ENCODE measurements around the gene TCFL5. TPM values are rescaled to one million over a fixed set of nuclear protein-coding genes. Genes with fewer than 3 reads are reported as not detected.
"Not testable (repeated sequence)": the region's sequence is repeated elsewhere in the genome, so short reads cannot be mapped to it uniquely, and the experiment has no call there.

The TCFL5 gene
- polyA plus RNA-seq, 1 donor, result 7.6 TPM

- DNase-seq (ENCODE audit: low read depth), result no peak
These were observed 6.5 kb downstream of the TCFL5 start for GRCh38 chr20:62855120-62855519.

GRCh38 chr20:62854121-62854520, 7.5 kb downstream of the TCFL5 start:
- no peak for DNase-seq (ENCODE audit: low read depth)

GRCh38 chr20:62853304-62853703, 8.3 kb downstream of the TCFL5 start:
- not testable (repeated sequence) for DNase-seq (ENCODE audit: low read depth)

- no peak for DNase-seq (ENCODE audit: low read depth)
These were observed 8.8 kb downstream of the TCFL5 start for GRCh38 chr20:62852841-62853240.

- no peak for DNase-seq (ENCODE audit: low read depth)
These were observed 9.4 kb downstream of the TCFL5 start for GRCh38 chr20:62852196-62852595.

DNA sequence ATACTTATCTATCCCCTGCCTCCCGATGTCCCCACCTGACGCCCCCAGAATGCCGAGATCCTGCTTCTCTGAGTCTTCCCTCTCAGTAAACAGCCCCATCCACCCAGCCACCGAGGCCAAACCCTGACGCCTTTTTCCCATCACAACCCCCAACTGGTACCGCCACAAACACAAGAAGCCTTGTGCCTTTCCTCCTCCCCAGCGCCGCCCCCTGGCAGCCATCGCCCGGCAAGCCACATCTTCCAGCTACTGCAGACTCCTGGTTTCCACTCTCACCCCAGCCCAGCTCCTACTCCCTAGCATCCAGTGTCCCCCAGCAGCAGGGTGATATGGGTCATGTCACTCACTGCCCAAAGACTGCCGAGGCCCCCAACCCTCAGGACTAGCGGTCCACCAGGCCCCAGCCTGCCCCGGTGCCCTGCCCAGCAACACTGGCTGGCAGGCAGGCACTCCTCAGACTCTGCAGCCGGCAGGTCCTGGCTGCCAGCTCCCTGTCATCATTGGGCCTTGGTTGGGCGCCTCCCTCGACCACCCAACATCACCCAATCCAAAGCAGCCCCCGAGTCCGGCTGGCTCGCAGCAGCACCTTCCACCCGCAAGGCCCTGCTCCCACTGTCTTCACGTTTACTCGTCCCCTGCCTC, 11.2 kb downstream of the TCFL5 start:
- no peak for DNase-seq (ENCODE audit: low read depth)

GRCh38 chr20:62849431-62849830, 12.2 kb downstream of the TCFL5 start:
- DNase-seq (ENCODE audit: low read depth), result no peak

- DNase-seq (ENCODE audit: low read depth), result not testable (repeated sequence)
These were observed 12.7 kb downstream of the TCFL5 start for GRCh38 chr20:62848917-62849316.

GRCh38 chr20:62846166-62846890, 15.3 kb downstream of the TCFL5 start:
- no peak for DNase-seq (ENCODE audit: low read depth)

GRCh38 chr20:62845416-62846160, 16.0 kb downstream of the TCFL5 start:
- no peak for DNase-seq (ENCODE audit: low read depth)

GRCh38 chr20:62844182-62844581, 17.4 kb downstream of the TCFL5 start:
- DNase-seq (ENCODE audit: low read depth), result no peak

- no peak for DNase-seq (ENCODE audit: low read depth)
These were observed 18.0 kb downstream of the TCFL5 start for GRCh38 chr20:62843656-62844055.

DNA sequence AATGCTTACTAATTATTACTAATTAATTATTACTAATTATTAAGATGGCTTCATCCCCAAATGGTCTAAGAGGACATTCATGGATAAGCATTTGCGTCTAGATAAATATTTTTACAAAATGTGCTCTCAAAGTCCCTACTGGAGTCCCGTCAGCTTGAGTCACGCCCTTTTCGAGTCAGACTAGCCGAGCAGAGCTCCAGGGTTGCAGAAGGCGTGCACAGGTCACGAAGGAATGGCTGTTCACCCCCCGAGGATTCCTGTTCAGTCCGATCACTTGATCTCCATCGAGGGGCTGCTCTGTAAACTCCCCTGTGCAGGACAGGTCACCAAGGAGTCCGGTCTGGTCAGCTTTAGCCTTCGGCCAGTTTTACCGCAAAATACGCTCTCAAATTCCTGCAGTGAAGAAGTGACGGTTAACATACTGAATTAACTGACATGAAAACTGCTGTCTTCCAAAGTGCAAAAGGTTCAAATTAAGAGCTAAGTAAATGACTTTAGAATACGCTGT, 19.9 kb downstream of the TCFL5 start:
- DNase-seq (ENCODE audit: low read depth), result no peak

DNA sequence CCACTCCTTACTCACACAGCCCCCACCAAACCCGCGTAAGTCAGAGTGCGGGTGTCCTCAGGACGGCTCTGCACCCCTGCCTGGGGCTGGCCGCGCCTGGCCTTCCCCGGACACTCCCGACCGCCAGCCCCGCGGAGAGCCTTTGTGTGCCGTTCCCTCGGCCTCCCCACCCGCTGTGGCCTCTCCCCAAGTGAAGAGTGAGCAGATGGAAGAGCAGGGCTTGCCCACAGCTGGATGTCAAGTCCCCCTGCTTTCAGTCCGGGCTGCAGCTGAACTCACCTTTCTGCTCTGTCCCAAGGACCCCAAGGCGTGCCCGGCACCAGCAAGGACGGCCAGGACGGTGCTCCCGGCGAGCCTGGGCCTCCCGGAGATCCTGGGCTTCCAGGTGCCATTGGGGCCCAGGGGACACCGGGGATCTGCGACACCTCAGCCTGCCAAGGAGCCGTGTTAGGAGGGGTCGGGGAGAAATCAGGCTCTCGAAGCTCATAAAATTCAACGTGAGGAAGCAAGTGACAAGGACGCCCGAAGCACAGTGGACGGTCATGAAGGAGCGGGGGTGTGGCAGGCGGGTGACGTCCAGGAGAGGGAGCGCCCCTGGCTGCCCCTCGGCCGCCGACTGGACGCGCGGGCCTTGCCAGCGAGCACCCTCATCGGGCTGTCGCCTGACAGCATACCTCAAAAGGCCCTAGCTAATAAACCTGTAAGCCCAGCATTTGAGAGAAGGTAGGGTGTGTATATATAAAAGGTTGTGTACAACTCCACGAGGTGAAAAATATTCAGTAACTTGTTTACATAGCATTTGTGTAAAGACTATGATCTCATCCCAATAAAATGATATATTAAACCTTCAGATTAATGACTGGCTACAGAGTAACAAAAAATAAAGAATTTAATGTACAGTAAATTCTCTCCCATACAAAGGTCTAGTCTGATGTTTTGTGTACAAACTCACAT, 21.1 kb downstream of the TCFL5 start:
- DNase-seq (ENCODE audit: low read depth), result no peak

DNA sequence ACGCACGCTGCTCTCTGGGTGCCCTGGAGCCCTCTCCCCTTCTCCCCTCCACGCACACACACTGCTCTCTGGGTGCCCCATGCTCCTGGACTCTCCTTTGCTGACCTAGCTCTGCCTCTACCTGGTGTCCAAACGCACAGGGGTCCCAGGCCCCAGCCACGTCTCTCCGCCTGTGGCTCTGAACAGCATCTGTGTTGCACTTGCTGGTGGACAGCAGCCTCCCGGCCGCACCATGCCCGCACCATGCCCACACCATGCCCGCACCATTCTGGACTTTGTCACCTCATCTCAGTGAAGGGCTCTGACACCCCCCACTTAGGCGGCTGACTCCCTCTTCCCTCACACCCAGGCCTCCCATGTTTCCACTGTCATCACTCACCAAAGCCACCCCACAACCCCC, 21.8 kb downstream of the TCFL5 start:
- DNase-seq (ENCODE audit: low read depth), result no peak

GRCh38 chr20:62839261-62839660, 22.4 kb downstream of the TCFL5 start:
- DNase-seq (ENCODE audit: low read depth), result no peak

DNA sequence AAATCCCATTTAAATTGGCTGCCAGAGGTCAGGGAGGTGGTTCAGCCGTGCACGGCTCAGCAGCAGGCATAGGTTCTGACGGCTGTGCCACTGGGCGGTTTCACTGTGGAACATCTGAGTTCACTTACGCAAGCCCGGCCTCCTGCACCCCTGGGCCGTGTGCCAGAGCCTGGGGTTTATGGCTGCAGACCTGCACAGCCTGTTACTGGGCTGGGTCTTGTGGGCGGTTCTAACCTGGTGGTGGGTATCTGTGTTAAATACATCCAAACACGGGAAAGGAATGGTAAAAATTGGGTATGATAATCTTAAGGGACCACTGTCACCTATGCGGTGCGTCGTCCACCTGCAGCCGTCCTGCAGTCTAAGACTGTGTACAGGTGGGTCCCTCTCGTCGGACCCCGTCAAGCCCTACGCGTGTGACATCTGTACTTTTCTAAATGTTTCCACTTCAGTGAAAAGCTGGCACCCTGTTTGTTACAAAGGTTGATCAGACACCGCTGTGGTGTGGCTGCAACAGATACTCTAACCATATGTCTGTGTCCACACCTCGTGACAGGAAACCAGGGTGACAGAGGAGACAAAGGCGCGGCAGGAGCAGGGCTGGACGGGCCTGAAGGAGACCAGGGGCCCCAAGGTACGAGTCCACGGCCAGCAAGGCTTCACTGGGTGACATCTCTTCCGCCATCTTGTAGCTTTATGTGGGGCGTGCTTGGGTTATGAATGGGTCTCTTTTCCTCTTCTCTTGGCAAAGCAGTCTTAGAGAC, 23.3 kb downstream of the TCFL5 start:
- no peak for DNase-seq (ENCODE audit: low read depth)

DNA sequence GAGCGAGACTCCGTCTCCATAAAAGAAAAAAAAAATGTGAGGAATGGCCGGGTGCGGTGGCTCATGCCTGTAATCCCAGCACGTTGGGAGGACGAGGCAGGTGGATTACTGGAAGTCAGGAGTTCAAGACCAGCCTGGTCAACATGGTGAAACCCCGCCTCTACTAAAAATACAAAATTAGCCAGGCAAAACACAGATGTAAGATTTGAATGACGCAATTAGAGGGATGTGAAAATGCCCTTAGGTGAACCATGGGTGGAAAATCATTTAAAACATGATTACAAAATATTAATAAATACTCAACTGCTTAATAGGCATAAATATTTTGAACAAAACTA, 23.9 kb downstream of the TCFL5 start:
- no peak for DNase-seq (ENCODE audit: low read depth)

DNA sequence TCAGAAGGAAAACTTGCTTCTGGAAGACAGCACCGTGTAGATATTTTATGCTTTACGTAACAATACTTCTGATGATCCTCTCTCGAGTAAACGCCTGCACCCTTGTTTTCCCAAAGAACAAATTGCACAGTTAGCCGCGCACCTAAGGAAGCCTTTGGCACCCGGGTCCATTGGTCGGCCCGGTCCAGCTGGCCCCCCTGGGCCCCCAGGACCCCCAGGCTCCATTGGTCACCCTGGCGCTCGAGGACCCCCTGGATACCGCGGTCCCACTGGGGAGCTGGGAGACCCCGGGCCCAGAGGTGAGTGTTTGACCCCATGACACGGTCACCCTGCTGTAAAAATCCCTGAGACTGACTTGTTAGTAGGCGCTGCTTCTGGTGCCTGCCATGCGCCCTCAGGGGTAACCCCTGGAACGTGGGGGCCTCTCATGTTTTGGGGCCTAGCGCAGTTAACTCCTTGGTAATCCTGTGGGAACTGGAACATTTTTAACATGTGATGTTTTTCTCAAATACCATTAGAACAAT, 24.6 kb downstream of the TCFL5 start:
- no peak for DNase-seq (ENCODE audit: low read depth)
